H9 (cell line): ENCODE measurements around the gene S100A6. TPM values are rescaled to one million over a fixed set of nuclear protein-coding genes. Genes with fewer than 3 reads are reported as not detected.

Source experiments
- DNase-seq: peaks from one replicate; pipeline ENCODE4 v3.0.0-alpha.2; 2017
- H2AFZ ChIP-seq: one replicate; pipeline ENCODE4 v1.6.1; 2013; ENCODE audit warnings: mild to moderate bottlenecking, low read length, control low read depth, moderate library complexity
- H2AK5ac ChIP-seq: 2 replicates; pipeline ENCODE4 v1.6.1; 2013; ENCODE audit warnings: low read length, control low read depth, mixed read lengths; ENCODE audit not compliant: insufficient read length
- H2BK120ac ChIP-seq: one replicate; pipeline ENCODE4 v1.6.1; 2013; ENCODE audit warnings: low read depth, mild to moderate bottlenecking, low read length, control low read depth, inconsistent platforms; ENCODE audit not compliant: poor library complexity, severe bottlenecking
- H2BK12ac ChIP-seq: 2 replicates; pipeline ENCODE4 v1.6.1; 2013; ENCODE audit warnings: low read length, control low read depth, mixed read lengths, low read depth; ENCODE audit not compliant: insufficient read length
- H2BK15ac ChIP-seq: 2 replicates; pipeline ENCODE4 v1.6.1; 2013; ENCODE audit warnings: low read depth, low read length, control low read depth
- H2BK20ac ChIP-seq: one replicate; pipeline ENCODE4 v1.6.1; 2013; ENCODE audit warnings: low read depth, mild to moderate bottlenecking, low read length, control low read depth, inconsistent platforms; ENCODE audit not compliant: poor library complexity, severe bottlenecking
- H2BK5ac ChIP-seq: 2 replicates; pipeline ENCODE4 v1.6.1; 2013; ENCODE audit warnings: low read length, control low read depth, mixed read lengths; ENCODE audit not compliant: insufficient read length
- H3K14ac ChIP-seq: 2 replicates; pipeline ENCODE4 v1.6.1; 2013; ENCODE audit warnings: low read length, control low read depth; ENCODE audit not compliant: insufficient read depth
- H3K18ac ChIP-seq: 2 replicates; pipeline ENCODE4 v1.6.1; 2013; ENCODE audit warnings: low read depth, mild to moderate bottlenecking, mixed read lengths, low read length, control low read depth; ENCODE audit not compliant: insufficient read length
- H3K23ac ChIP-seq: 2 replicates; pipeline ENCODE4 v1.6.1; 2013; ENCODE audit warnings: low read length, control low read depth, mixed read lengths, low read depth; ENCODE audit not compliant: insufficient read length
- H3K23me2 ChIP-seq: 2 replicates; pipeline ENCODE4 v1.6.1; 2013; ENCODE audit warnings: low read depth, mild to moderate bottlenecking, mixed read lengths, low read length, control low read depth; ENCODE audit not compliant: insufficient read length, poor library complexity, severe bottlenecking
- H3K27ac ChIP-seq: 2 replicates; pipeline ENCODE4 v1.5.1; 2013; ENCODE audit warnings: low read length, control low read depth, mixed read lengths, low read depth; ENCODE audit not compliant: insufficient read length
- H3K27me3 ChIP-seq: 2 replicates; pipeline ENCODE4 v1.6.1; 2013; ENCODE audit warnings: low read length, control low read depth, inconsistent platforms; ENCODE audit not compliant: insufficient read depth
- H3K4ac ChIP-seq: 2 replicates; pipeline ENCODE4 v1.6.1; 2013; ENCODE audit warnings: low read depth, mild to moderate bottlenecking, control low read depth, inconsistent platforms, low read length, moderate library complexity
- H3K4me1 ChIP-seq: 2 replicates; pipeline ENCODE4 v1.6.1; 2013; ENCODE audit warnings: low read length, control low read depth, inconsistent platforms; ENCODE audit not compliant: insufficient read depth
- H3K4me2 ChIP-seq: 2 replicates; pipeline ENCODE4 v1.6.1; 2013; ENCODE audit warnings: low read length, control low read depth, mixed read lengths; ENCODE audit not compliant: insufficient read length, insufficient read depth
- H3K56ac ChIP-seq: 2 replicates; pipeline ENCODE4 v1.6.1; 2013; ENCODE audit warnings: low read depth, mild to moderate bottlenecking, mixed read lengths, low read length, control low read depth; ENCODE audit not compliant: insufficient read length
- H3K79me1 ChIP-seq: 2 replicates; pipeline ENCODE4 v1.6.1; 2013; ENCODE audit warnings: low read depth, mild to moderate bottlenecking, moderate library complexity, low read length, control low read depth, inconsistent platforms; ENCODE audit not compliant: insufficient read depth, poor library complexity, severe bottlenecking
- H3K79me2 ChIP-seq: 2 replicates; pipeline ENCODE4 v1.6.1; 2013; ENCODE audit warnings: low read length, control low read depth, inconsistent platforms; ENCODE audit not compliant: insufficient read depth
- H3K9ac ChIP-seq: 2 replicates; pipeline ENCODE4 v1.6.1; 2013; ENCODE audit warnings: low read length, control low read depth, mixed read lengths; ENCODE audit not compliant: insufficient read length; ENCODE audit errors: extremely low read depth
- H3K9me3 ChIP-seq: one replicate; pipeline ENCODE4 v1.6.1; 2013; ENCODE audit warnings: low read depth, low read length, inconsistent platforms; ENCODE audit not compliant: control insufficient read depth
- H3T11ph ChIP-seq: one replicate; pipeline ENCODE4 v1.6.1; 2013; ENCODE audit warnings: mild to moderate bottlenecking, low read length, control low read depth, inconsistent platforms
- H4K20me1 ChIP-seq: one replicate; pipeline ENCODE4 v1.6.1; 2013; ENCODE audit not compliant: control insufficient read depth, insufficient read length, insufficient read depth
- H4K5ac ChIP-seq: 2 replicates; pipeline ENCODE4 v1.6.1; 2013; ENCODE audit warnings: low read depth, mild to moderate bottlenecking, mixed read lengths, low read length, control low read depth; ENCODE audit not compliant: insufficient read length
- H4K8ac ChIP-seq: replicated peaks from 2 replicates; pipeline ENCODE4 v1.6.1; 2013; ENCODE audit warnings: low read length, control low read depth, mixed read lengths, low read depth; ENCODE audit not compliant: insufficient read length
- H4K91ac ChIP-seq: 2 replicates; pipeline ENCODE4 v1.6.1; 2013; ENCODE audit warnings: low read depth, mild to moderate bottlenecking, moderate library complexity, mixed read lengths, low read length, control low read depth; ENCODE audit not compliant: insufficient read length
- H3K27ac Mint-ChIP-seq, 3 experiments: 2 replicates in 2 of 3; 3 replicates in 1 of 3; pipeline ENCODE4 v1.8.0; 2020 to 2021; ENCODE audit warnings: mixed read lengths in 3 of 3, mild to moderate bottlenecking in 1 of 3, moderate library complexity in 1 of 3
- H3K27me3 Mint-ChIP-seq: 2 replicates; pipeline ENCODE4 v1.8.0; 2021; ENCODE audit warnings: low read depth, mild to moderate bottlenecking, moderate library complexity, mixed read lengths
- H3K36me3 Mint-ChIP-seq, 3 experiments: 2 replicates in 2 of 3; 3 replicates in 1 of 3; pipeline ENCODE4 v1.8.0; 2020 to 2021; ENCODE audit warnings: low read depth in 3 of 3, mixed read lengths in 3 of 3; ENCODE audit not compliant: insufficient read depth in 1 of 3
- H3K4me1 Mint-ChIP-seq, 2 experiments: 2 replicates each; pipeline ENCODE4 v1.8.0; 2020; ENCODE audit warnings: mixed read lengths in 2 of 2
- H3K4me3 Mint-ChIP-seq, 2 experiments: 2 replicates in 1 of 2; 3 replicates in 1 of 2; pipeline ENCODE4 v1.8.0; 2020 to 2021; ENCODE audit warnings: mild to moderate bottlenecking in 2 of 2, mixed read lengths in 2 of 2, moderate library complexity in 1 of 2
- H3K9me3 Mint-ChIP-seq, 2 experiments: 2 replicates in 1 of 2; 3 replicates in 1 of 2; pipeline ENCODE4 v1.8.0; 2020; ENCODE audit warnings: mild to moderate bottlenecking in 2 of 2, mixed read lengths in 2 of 2, moderate library complexity in 1 of 2
- WGBS: extraction: QIAGEN DNeasy Blood & Tissue Kit; methylation state at CpG from one replicate; pipeline ENCODE4 v1.1.7; 2013; ENCODE audit warnings: missing lambda C conversion rate, low lambda C conversion rate, mixed read lengths; ENCODE audit not compliant: insufficient read length; ENCODE audit errors: extremely low coverage; 5-methylcytosine and 5-hydroxymethylcytosine counted together
- total RNA-seq: library from RNA; stranded (reverse); gene quantifications from 2 replicates; pipeline ENCODE4 v1.2.1, GENCODE V29; 2021
- TF ChIP-seq, protein P1 (sequence below): fragments of 200-600 bp; sonication (generic); conservative IDR thresholded peaks from 3 replicates; pipeline ENCODE4 v1.8.0; 2021; ENCODE audit warnings: antibody characterized with exemption, mild to moderate bottlenecking

Gene S100A6
- total RNA-seq, 1 experiment from 2014 or later, result not detected

DNA sequence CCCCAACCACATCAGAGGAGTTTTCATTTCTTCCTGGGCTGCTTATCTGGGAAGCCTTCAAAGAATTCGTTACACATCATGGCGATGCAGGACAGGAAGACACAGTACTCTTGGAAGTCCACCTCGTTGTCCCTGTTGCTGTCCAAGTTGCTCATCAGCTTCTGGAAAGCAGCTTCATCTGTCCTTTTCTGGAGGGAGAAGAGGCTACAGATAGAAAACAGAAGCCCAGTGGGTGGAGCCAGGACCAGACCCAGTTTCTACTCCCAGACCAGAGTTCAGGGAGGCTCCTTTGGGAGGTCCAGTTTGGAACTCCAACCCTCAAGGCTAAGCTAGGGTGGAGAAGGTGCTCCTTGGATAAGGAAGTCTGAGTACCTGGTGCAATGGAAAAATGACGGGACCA is 7.9 kb upstream of the S100A6 start:
- H3K9me3 ChIP-seq, result no peaks in the 10 kb centered on the region
- no peak overlapping the region for H3K4ac ChIP-seq
- H4K8ac ChIP-seq, result no peak overlapping the region
- H2BK12ac ChIP-seq, result no peak overlapping the region
- no peaks in the 10 kb centered on the region for H4K20me1 ChIP-seq
- H2AK5ac ChIP-seq, result no peak overlapping the region
- H2BK20ac ChIP-seq, result no peak overlapping the region
- H3T11ph ChIP-seq, result no peak overlapping the region
- no peak overlapping the region for H3K18ac ChIP-seq
- no CpG with 5 or more reads among the region's 4 CpGs for WGBS
- H3K27ac ChIP-seq, result no peak overlapping the region
- H3K79me1 ChIP-seq, result no peaks in the 10 kb centered on the region
- no peaks in the 10 kb centered on the region for H3K79me2 ChIP-seq
- no peak overlapping the region for H3K27ac Mint-ChIP-seq
- TF ChIP-seq, protein P1, sequence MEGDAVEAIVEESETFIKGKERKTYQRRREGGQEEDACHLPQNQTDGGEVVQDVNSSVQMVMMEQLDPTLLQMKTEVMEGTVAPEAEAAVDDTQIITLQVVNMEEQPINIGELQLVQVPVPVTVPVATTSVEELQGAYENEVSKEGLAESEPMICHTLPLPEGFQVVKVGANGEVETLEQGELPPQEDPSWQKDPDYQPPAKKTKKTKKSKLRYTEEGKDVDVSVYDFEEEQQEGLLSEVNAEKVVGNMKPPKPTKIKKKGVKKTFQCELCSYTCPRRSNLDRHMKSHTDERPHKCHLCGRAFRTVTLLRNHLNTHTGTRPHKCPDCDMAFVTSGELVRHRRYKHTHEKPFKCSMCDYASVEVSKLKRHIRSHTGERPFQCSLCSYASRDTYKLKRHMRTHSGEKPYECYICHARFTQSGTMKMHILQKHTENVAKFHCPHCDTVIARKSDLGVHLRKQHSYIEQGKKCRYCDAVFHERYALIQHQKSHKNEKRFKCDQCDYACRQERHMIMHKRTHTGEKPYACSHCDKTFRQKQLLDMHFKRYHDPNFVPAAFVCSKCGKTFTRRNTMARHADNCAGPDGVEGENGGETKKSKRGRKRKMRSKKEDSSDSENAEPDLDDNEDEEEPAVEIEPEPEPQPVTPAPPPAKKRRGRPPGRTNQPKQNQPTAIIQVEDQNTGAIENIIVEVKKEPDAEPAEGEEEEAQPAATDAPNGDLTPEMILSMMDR, result no peak
- H3K4me3 Mint-ChIP-seq, result no peak overlapping the region; a peak in 1 of 5 replicates
- H3K23me2 ChIP-seq, result no peaks in the 10 kb centered on the region
- H2BK5ac ChIP-seq, result no peak overlapping the region
- H2AFZ ChIP-seq, result no peak overlapping the region
- no peaks in the 10 kb centered on the region for H3K27me3 ChIP-seq
- no peak overlapping the region for H4K91ac ChIP-seq
- H3K23ac ChIP-seq, result no peak overlapping the region
- no peak overlapping the region for H4K5ac ChIP-seq
- peaks cover 3% of the 10 kb centered on the region for H3K27me3 Mint-ChIP-seq
- no peak for DNase-seq
- no peaks in the 10 kb centered on the region; a peak in 1 of 7 replicates for H3K36me3 Mint-ChIP-seq
- H3K56ac ChIP-seq, result no peak overlapping the region
- H2BK15ac ChIP-seq, result no peak overlapping the region
- H2BK120ac ChIP-seq, result no peak overlapping the region
- peaks cover 6% of the 10 kb centered on the region; the same call in 1 of the 2 replicates for H3K4me1 ChIP-seq
- no peaks in the 10 kb centered on the region for H3K9me3 Mint-ChIP-seq
- no peak overlapping the region for H3K14ac ChIP-seq
- H3K4me1 Mint-ChIP-seq, result peaks cover 37 to 47% of the 10 kb centered on the region in 2 experiments
- H3K9ac ChIP-seq, result no peak overlapping the region
- H3K4me2 ChIP-seq, result no peak overlapping the region
